ENCODE results near the gene RBM23. TPM values are rescaled to one million over a fixed set of nuclear protein-coding genes. Genes with fewer than 3 reads are reported as not detected.
"Not testable (repeated sequence)": the region's sequence is repeated elsewhere in the genome, so short reads cannot be mapped to it uniquely, and the experiment has no call there.

Gene RBM23
- total and polyA plus RNA-seq, 8 donors: 64.9 to 133 (median 109) TPM

- intact Hi-C loops (cut with DNase I): no loop called here
- Histone ChIP-seq H3K36me3 (peaks cover 0 to 27% of the 10 kb centered on the region in 2 donors), H3K4me3 (peak overlapping the region in 1 of 2 donors; percentile 98), H3K4me1 (peaks cover 8 to 37% of the 10 kb centered on the region in 2 donors), H3K27me3 (no peaks in the 10 kb centered on the region), H3K27ac (peak overlapping the region; percentile 97 to 100), H3K9me3 (no peaks in the 10 kb centered on the region)
- TF ChIP-seq CTCF (IDR thresholded peaks at IDR 0.05): no peak
- ATAC-seq: no peak
- DNase-seq: no peak
These were observed 48.1 kb downstream of the RBM23 start for GRCh38 chr14:22870811-22871223.

GRCh38 chr14:22866874-22867273 is 52.1 kb downstream of the RBM23 start:
- DNase-seq: no peak
- H3K36me3 ChIP-seq: no peaks in the 10 kb centered on the region
- no peak for ATAC-seq
- intact Hi-C loops (cut with DNase I): no loop called here
- H3K27ac ChIP-seq: no peak overlapping the region
- H3K27me3 ChIP-seq: no peaks in the 10 kb centered on the region
- peaks cover 0 to 20% of the 10 kb centered on the region in 2 donors for H3K4me1 ChIP-seq
- no peak for TF ChIP-seq CTCF (IDR thresholded peaks at IDR 0.05)
- H3K4me3 ChIP-seq: no peak overlapping the region
- H3K9me3 ChIP-seq: no peaks in the 10 kb centered on the region

- intact Hi-C loops (cut with DNase I): no loop called here
- no peak for ATAC-seq
These were observed 53.2 kb downstream of the RBM23 start for GRCh38 chr14:22865424-22866405.

DNA sequence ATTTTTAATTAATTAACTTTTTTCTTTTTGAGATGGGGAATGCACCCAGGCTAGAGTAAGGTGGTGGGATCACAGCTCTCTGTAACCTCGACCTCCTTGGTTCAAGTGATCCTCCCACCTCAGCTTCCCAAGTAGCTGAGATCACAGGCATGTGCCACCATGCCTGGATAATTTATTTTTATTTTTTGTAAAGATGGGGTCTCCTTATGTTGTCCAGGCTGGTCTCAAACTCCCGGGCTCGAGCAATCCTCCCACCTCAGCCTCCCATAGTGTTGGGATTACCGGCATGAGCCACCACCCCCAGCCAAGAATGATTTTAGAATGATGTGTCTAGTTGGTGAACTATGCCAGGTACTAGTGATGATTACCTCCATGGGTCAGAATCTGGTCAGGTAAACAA is 54.0 kb downstream of the RBM23 start:
- ATAC-seq: no peak
- no peaks in the 10 kb centered on the region for H3K27me3 ChIP-seq
- intact Hi-C loops (cut with DNase I): no loop called here
- H3K9me3 ChIP-seq: no peaks in the 10 kb centered on the region
- peaks cover 0 to 6% of the 10 kb centered on the region in 2 donors for H3K4me1 ChIP-seq
- no peak overlapping the region for H3K4me3 ChIP-seq
- H3K36me3 ChIP-seq: no peaks in the 10 kb centered on the region
- no peak overlapping the region for H3K27ac ChIP-seq
- no peak for DNase-seq
- TF ChIP-seq CTCF (IDR thresholded peaks at IDR 0.05): no peak

More at GRCh38 chr14:22865424-22866405, 53.2 kb downstream of the RBM23 start:
- no peaks in the 10 kb centered on the region for H3K9me3 ChIP-seq
- H3K4me3 ChIP-seq: no peak overlapping the region
- TF ChIP-seq CTCF (IDR thresholded peaks at IDR 0.05): no peak
- DNase-seq: no peak
- no peak overlapping the region for H3K27ac ChIP-seq
- H3K4me1 ChIP-seq: peaks cover 0 to 13% of the 10 kb centered on the region in 2 donors
- H3K27me3 ChIP-seq: no peaks in the 10 kb centered on the region
- no peaks in the 10 kb centered on the region for H3K36me3 ChIP-seq

GRCh38 chr14:22861651-22862050 is 57.3 kb downstream of the RBM23 start:
- H3K27me3 ChIP-seq: peaks cover 0 to 4% of the 10 kb centered on the region in 2 donors
- H3K9me3 ChIP-seq: no peaks in the 10 kb centered on the region
- intact Hi-C loops (cut with DNase I): no loop called here
- H3K4me1 ChIP-seq: no peaks in the 10 kb centered on the region
- TF ChIP-seq CTCF (IDR thresholded peaks at IDR 0.05): no peak
- no peak for DNase-seq
- no peaks in the 10 kb centered on the region for H3K36me3 ChIP-seq
- no peak overlapping the region for H3K4me3 ChIP-seq
- H3K27ac ChIP-seq: no peak overlapping the region
- no peak for ATAC-seq

GRCh38 chr14:22860377-22860776 is 58.6 kb downstream of the RBM23 start:
- H3K27me3 ChIP-seq; H3K9me3 ChIP-seq; intact Hi-C loops (cut with DNase I); H3K4me1 ChIP-seq; H3K36me3 ChIP-seq; H3K27ac ChIP-seq; ATAC-seq; H3K4me3 ChIP-seq; DNase-seq: not testable (repeated sequence)

Data from left lung (tissue), 10 donors.